GM19324 (cell line): ENCODE results near the gene TMPRSS3.

Source experiments
- ATAC-seq: cut with Tn5 transposase; IDR thresholded peaks from one replicate; pipeline ENCODE4 v1.9.1; 2021; ENCODE audit warnings: mild to moderate bottlenecking, moderate library complexity; ENCODE audit not compliant: unreplicated experiment, low FRiP score

Gene TMPRSS3

DNA sequence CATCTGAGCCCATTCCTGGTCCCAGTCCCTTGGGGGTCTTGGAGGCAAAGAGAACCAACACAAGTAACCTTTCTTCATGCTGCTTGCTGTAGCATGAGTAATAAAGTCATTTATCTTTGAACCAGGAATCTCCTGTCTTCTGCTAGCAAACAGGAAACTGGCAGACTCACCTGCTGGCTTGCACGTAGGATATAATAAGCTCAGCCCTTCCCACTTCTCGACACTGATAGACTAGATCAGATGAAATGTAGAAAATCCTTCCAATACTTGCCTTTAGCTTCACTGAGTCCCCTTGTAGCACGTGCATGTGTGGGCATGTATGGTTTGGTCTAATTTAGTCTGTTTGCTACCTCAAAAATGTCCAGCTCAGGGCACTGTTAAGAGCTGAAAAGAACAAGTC lies 38.5 kb downstream of the TMPRSS3 start:
- no peak for ATAC-seq

DNA sequence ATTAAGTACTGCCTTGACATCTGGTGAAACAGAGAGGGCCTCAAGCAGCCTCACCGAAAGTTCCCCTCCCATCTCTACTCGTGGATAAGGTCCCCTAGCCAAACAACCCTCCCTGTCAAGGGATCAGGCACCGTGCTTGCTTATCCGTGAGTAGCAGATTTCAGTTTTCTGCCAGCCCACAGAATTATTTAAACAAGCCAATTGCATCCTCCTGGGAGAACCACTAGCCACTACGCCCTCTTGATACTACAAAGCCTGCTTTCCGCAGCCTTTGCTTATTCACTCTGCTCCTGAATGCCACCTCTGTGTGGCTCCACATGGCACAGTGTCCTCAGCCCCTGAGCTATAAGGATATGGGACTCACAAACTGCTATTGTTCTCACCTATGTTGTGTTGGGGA lies 39.2 kb downstream of the TMPRSS3 start:
- ATAC-seq: no peak

DNA sequence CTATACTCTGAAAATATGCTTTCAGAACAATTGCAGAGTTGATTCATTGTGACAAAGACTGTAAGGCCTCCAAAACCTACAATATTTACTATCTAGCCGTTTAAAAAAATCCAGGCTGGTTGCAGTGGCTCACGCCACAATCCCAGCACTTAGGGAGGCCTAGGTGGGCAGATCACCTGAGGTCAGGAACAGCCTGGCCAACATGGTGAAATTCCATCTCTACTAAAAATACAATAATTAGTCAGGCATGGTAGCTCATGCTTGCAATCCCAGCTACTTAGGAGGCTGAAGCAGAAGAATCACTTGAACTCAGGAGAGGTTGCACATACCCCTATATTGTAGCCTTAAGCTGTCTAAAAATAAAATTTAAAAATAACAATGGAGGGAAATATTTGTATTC lies 39.8 kb downstream of the TMPRSS3 start:
- no peak for ATAC-seq

DNA sequence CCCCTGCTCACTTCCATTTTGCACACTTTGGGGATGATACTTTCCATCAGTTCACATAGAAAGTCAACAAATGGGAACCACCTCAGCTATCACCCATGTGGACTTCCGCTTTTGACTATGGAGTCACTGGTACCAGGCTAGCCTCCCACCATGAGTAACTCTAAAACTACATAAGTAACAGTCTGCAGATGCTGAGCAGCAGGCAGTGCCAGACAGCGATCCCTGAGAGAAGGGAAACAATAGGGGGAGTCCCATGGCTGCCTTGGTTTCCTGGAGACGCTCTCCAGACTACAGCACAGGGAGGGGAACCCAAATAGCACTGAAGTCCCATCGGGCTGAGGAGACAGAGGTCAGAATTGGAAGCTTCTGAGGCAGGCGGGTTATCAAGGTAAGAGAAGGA lies 42.2 kb downstream of the TMPRSS3 start:
- ATAC-seq: no peak

DNA sequence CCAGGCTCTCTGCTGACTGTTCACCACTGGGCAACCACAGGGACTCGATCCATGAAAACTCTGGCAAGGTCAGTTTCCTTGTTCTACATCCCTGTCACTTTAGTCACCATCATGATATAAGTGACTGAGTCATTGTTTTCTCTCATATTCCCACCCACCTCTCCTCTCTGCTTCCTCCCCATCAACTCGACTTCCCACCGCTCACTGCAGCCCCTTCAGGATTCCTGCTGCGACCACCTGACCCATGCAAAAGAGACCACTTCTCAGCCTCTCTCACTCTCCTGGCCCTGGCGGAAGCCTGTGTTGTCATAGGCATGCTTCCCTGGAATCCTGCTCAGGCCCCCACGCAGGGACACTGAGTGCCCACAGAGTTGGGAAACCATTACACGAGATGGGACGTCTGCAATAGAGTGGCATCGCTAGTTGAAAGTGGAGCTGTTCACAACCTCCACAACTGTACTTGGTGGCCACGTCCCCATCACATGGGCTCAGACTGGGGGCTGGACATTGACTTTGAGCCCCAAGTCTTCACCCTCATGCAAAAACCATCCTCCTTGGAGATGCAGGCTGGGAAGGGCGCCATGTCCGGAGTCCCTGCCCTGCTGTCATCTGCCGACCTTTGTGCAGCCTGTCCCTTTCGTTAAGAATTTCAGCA lies 43.3 kb downstream of the TMPRSS3 start:
- ATAC-seq: no peak

DNA sequence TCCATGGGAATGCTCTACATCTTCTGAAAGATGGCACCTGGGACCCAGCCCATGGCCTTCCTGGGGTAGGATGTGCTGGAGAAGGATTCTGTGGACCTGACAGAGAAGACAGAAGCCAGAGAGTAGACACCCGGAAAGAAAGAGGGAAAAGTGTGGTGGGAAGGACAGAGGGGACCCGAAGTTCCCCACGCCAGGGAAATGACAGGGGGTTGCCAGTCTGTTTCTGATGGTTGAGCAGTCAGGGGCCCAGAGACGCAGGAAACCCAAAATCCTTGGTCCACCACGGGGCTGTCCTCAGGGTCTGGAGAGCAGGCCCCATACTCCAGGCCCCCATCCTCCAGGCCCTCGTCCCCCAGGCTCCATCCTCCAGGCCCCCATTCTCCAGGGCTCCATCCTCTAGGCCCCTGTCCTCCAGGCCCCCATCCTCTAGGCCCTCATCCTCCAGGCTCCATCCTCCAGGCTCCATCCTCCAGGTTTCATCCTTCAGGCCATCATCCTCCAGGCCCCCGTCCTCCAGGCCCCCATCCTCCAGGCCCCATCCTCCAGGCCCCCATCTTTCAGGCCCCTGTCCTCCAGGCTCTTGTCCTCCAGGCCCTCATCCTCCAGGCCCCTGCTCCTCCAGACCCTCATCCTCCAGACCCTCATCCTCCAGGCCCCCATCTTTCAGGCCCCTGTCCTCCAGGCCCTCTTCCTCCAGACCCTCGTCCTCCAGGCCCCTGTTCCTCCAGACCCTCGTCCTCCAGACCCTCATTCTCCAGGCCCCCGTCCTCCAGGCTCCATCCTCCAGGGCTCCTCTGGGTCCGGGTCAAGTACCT lies 44.0 kb downstream of the TMPRSS3 start:
- ATAC-seq: no peak

DNA sequence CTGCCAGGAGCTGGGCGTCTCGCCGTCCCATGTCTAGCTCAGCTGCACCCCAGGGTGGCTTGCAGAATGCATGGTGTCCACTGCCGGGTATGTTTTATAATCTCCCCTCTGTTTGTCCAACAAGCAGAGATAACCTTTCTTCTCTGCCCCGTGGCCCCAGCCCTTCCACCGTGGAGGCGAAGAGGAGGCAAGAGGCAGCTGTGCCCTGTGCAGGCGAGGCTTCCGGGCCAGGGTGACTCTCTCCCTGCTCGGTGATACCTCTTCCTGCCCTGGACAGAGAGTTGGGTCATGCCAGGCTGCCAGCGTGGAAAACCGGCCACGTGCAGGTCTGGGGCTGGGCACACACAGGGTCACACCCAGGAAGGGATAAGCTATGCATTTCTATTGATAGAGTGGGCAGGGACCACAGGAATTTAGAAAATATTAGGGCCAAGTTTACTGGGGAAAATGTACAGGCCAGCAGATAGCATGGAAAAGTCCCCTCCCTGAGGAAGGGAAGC lies 44.9 kb downstream of the TMPRSS3 start, which contains the start of gene TFF2:
Gene TFF2, minus strand, starts transcription at position 68 of the 500 bp plus-strand sequence. Its CDS starts 37 bp downstream, at position 31.
- ATAC-seq: no peak

DNA sequence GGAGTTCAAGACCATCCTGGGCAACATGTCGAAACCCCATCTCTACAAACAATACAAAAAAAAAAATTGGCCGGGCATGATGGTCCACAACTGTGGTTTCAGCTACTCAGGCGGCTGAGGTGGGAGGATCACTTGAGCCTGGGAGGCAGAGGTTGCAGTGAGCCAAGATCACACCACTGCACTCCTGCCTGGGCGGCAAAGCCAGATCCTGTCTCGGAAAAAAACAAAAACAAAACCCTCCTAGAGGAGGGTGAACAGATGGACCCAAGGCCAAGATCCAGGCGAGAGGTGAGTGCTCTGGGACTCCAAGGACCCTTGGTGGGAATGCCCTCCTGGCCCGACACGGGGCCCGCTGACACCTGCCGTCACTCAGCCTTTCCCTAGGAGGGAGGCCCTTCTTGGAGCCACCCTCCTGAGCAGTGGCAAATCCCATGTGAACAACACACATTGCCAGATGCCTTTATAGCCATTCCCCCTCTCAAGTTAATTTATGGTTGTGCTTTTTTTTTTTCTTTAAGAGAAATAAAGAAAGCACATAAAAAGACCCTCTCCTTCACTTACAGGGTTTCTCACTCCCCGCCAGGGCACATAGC lies 45.4 kb downstream of the TMPRSS3 start:
- ATAC-seq: no peak

DNA sequence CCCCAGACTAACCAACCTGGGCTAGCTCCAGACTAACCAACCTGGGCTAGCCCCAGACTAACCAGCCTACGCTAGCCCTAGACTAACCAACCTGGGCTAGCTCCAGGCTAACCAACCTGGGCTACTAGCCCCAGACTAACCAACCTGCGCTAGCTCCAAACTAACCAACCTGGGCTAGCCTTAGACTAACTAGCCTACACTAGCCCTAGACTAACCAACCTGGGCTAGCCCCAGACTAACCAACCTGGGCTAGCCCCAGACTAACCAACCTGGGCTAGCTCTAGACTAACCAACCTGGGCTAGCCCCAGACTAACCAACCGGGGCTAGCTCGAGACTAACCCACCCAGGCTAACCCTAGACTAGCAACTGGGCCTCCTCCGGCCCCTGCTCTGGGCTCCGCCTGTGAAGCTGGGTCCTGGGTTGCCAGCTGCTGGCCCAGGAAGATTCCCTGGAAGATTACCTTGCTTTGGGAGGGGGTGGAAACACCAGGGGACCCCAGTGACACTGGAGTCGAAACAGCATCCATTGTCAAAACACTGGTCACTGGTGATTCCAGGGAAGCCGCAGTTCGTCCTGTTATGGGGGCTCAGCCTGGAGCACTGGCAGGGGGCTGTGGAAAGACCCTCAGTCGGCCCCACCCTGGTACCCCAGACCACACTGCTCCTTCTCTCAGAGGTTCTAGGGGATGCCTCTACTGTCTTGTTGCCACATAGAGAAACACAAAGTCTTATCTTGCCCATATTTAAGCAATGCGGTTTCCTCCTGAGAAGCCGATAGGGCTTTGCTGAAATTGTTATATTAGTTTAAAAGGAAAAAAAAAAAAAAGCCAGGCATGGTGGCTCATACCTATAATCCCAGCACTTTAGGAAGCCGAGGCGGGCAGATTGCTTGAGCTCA lies 46.2 kb downstream of the TMPRSS3 start:
- ATAC-seq: no peak

DNA sequence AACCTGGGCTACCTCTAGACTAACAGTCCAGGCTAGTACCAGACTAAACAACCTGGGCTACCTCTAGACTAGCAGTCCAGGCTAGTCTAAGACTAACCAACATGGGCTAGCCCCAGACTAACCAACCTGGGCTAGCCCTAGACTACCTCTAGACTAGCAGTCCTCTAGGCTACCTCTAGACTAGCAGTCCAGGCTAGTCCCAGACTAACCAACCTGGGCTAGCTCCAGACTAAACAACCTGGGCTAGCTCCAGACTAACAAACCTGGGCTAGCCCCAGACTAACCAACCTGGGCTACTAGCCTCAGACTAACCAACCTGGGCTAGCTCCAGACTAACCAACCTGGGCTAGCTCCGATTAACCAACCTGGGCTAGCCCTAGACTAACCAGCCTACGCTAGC lies 47.1 kb downstream of the TMPRSS3 start:
- no peak for ATAC-seq

DNA sequence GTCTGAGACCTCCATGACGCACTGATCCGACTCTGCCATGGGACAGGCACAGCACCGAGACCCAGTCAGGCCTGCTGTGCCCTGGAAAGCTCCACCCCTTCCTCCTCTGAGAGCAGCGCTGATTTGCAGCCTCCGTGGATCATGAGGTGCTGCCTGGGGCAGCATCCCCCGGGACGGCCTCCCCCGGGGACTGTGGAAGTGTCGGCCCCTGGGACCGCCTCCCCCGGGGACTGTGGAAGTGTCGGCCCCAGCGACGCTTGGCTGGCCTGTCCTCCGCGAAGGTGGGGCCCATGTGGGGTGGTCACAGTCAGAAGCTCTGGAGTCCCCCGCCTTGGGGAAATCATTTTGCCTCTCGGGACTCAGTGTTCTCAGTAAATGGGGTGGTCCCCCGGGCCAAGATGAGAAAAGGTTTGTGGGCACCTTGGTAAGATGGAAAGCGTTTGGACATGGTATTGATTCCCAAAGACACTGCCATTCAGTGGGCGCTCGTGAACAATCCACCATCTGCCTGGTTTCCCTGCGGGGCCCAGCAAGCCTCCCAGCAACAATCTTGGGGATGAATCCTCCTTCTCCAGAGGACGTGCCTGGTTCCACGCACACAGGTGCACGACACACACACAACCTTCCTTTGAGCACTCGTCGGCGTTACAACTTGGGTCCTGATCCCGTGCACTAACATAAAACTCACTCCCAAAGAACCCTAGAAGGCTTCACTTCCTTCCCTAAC lies 48.1 kb downstream of the TMPRSS3 start:
- no peak for ATAC-seq

DNA sequence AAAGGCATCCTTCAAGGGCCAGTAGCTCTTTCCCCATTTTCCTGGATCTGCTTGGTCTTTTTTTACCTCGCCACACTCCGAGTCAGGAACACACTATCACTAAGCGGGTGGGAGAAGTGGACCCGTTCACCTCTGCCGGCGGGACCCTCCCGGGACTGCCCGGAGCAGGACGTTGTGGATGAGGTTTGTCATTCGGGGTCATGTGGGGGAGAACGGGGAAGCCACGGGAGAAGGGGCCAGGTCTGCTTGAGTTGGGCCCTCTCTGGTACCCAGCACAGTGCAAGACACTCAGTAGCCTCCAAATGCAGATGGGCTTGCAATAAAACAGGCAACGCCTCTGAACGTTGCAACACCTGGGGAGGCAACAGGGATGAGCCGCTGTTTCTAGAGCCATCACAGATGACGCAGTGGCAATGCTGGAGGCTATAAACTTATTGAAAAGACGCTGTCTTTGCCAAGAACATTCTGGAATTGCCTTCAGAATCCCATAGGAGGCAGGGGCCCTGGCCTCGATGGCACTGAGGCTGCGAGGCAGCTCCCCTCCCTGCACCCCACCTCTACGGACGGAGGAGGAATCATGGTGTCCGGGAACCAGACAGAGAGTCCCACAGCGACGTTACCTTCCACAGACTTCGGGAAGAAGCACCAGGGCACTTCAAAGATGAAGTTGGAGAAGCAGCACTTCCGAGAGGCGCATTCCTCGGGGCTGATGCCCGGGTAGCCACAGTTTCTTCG lies 48.8 kb downstream of the TMPRSS3 start:
- no peak for ATAC-seq

DNA sequence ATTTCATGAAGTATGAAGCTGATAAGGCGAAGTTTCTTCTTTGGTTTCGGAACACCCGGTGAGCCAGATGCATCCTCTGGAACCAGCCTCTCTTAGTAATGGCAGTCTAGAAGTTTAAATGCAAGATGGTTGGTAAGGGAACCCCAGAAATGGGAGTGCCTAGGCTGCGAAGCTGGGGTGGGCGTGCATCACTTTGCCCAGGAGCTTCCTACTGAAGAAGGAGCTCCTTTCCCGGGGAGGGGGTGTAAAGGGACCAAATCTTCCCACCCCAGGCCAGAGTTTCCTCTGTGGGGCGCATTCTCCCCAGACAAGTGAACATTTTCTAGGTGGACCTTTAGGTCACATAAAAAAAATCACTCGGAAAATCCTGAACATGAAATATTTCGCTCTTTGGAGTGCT lies 49.4 kb downstream of the TMPRSS3 start:
- no peak for ATAC-seq

DNA sequence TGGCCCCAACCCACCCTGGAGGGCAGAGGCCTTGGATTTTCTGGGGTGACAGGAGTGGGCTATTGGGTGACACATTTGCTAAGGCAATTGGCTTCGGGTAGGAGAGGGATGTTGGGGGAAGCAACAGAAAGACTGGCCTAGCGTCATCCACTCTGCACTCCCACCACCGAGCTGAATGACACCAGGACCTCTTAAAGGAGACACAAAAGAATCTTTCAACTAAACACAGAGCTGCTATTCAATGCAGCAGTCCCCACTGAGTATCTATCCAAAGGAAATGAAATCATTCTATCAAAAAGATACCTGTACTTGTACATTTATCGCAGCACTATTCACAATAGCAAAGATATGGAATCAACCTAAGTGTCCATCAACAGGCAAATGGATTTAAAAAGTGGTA lies 51.2 kb downstream of the TMPRSS3 start:
- ATAC-seq: no peak

DNA sequence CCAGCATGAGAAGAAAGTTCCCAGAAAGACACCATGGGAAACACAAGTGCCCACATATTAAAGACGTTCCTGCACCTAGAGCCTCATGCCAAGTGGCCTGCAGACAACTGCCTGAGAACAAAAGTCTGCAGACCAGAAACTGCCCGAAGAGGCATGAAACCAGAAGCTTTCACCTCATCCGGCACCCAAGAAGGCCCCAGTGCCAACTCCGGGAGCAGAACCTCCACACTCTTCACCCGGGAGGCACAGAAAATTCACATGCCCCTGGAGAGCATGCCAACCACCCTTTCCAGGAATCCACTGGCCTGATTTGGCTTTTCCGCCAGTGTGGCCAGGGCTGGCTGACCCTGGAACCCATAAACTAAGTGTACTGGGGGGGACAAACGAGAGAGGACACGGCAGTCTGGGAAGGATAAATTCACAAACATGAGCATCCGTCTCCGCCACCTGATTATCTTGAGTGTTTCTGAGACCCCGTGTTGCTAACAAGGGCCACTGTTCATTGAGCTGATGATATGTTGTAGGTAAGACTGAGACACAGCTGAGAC lies 51.8 kb downstream of the TMPRSS3 start:
- no peak for ATAC-seq

DNA sequence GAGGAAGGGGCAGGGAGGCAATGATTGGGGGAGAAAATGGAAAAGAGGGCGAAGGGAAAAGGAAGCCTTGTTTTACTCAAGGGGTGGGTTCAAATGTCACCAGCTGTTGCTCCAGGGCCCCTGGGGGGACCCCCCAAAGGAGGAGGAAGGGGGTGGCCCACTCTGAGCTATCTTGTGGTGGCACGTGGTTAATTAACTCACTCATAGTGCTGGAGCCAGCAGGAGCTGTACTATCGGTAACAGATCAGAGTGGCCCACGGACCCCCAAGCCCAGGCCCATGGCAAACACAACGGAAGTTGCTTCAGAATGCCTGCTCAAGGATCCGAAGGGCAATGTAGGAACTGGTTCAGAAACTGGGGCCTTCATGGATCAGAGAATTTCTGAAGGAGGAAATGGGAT lies 52.3 kb downstream of the TMPRSS3 start:
- no peak for ATAC-seq

DNA sequence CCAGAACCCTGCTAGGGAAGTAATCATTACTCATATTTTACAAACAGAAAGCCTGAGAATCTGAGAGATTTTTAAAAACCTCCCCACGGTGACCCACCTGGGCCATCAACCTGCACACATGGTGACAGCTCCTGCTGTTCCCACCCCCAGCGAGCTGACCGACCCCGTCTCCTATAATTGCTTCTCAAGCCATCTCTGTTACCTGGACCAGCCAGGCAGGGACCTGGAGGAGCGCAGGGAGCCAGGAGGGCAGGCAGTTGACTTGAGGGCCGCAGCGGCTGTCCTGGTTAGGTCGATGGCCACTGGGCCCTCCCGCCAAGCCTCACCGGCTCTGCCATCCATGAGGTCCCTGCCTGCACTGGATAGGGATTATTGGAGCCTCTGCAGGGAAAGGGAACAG lies 52.8 kb downstream of the TMPRSS3 start:
- no peak for ATAC-seq

DNA sequence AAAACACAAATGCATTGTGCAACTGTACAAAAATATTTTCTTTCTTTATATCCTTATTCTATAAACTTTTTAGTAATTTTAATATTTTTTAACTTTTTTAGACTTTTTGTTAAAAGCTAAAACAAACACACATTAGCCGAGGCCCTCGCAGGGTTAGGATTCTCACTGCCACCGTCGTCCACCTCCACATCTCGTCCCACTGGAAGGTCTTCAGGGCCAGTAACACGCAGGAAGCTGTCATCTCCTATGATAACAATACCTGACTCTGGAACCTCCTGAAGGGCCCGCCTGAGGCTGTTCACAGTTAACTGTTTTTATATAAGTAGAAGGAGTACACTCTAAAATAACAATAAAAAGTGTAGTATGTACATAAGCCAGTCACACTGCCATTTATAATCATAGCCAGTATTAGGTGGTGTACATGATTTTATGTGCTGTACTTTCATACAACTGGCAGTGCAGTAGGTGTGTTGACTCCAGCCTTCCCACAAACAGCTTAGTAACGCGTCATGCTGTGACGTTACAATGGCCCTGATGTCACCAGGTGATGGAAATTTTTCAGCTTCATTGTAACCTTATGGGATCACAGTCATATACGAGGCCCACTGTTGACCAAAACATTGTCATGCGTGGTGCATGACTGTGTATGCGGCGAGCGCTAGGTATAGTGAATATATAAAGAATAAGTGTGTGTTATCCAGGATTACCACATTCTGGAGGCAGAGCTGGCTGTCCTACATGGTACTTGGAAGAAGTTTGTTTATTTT lies 53.9 kb downstream of the TMPRSS3 start:
- ATAC-seq: no peak
